Activated CD4-positive, alpha-beta T cell treated with anti-CD3 and anti-CD28 coated beads, Interleukin-2, amount 50 U/mL, for 48 hours (primary cell): ENCODE results near the gene CYP26A1.
A peak's percentile ranks its signal among the peaks of the same experiment; 100 is the strongest.

Experiments used
- DNase-seq, 2 experiments: peaks; one replicate each; pipeline ENCODE4 v3.0.0-alpha.2; 2020

CYP26A1 gene

GRCh38 chr10:93126483-93127052 is 52.9 kb downstream of the CYP26A1 start:
- peak; percentile 9 to 20 for DNase-seq
